DND-41 (cell line): Measurements from ENCODE around the gene KCNG3.

ENCODE experiments used
- ATAC-seq: fragments of 200-7000 bp; cut with Tn5 transposase; 3 replicates; pipeline ENCODE4 v1.9.1; 2021; ENCODE audit warnings: low read depth; ENCODE audit not compliant: insufficient read depth
- DNase-seq: peaks from one replicate; pipeline ENCODE4 v3.0.0-alpha.2; 2020
- H2AFZ ChIP-seq: 2 replicates; pipeline ENCODE4 v1.6.0; 2012; ENCODE audit warnings: low read depth, low read length
- H3K27ac ChIP-seq: 2 replicates; pipeline ENCODE4 v1.5.1; 2012; ENCODE audit warnings: low read length, inconsistent platforms
- H3K27me3 ChIP-seq: fragments of 200-600 bp; sonication (generic); 2 replicates; pipeline ENCODE4 v1.6.0; 2012; ENCODE audit warnings: low read length, mild to moderate bottlenecking, inconsistent platforms; ENCODE audit not compliant: insufficient read depth, poor library complexity
- H3K36me3 ChIP-seq: 2 replicates; pipeline ENCODE4 v1.5.1; 2012; ENCODE audit warnings: low read length, inconsistent platforms; ENCODE audit not compliant: insufficient read depth
- H3K4me1 ChIP-seq: 2 replicates; pipeline ENCODE4 v1.5.1; 2012; ENCODE audit warnings: mild to moderate bottlenecking, low read length; ENCODE audit not compliant: insufficient read depth
- H3K4me2 ChIP-seq: 2 replicates; pipeline ENCODE4 v1.6.0; 2012; ENCODE audit warnings: mild to moderate bottlenecking, moderate library complexity, low read length, inconsistent platforms; ENCODE audit not compliant: insufficient read depth
- H3K4me3 ChIP-seq, 2 experiments: fragments of 200-600 bp in 1 of 2; shearing (Covaris generic) in 1 of 2; 2 replicates each; pipeline ENCODE4 v1.5.1; 2012 to 2016; ENCODE audit warnings: inconsistent platforms in 2 of 2, low read length in 2 of 2, mild to moderate bottlenecking in 2 of 2, low read depth in 1 of 2, moderate library complexity in 1 of 2
- H3K79me2 ChIP-seq: 2 replicates; pipeline ENCODE4 v1.6.0; 2012; ENCODE audit warnings: low read length, inconsistent platforms; ENCODE audit not compliant: insufficient read depth
- H3K9ac ChIP-seq: 2 replicates; pipeline ENCODE4 v1.6.0; 2012; ENCODE audit warnings: low read depth, mild to moderate bottlenecking, inconsistent platforms, low read length, moderate library complexity
- H3K9me3 ChIP-seq: 2 replicates; pipeline ENCODE4 v1.5.1; 2012; ENCODE audit warnings: low read length, moderate library complexity, mild to moderate bottlenecking, inconsistent platforms; ENCODE audit not compliant: insufficient read depth, severe bottlenecking
- H4K20me1 ChIP-seq: 2 replicates; pipeline ENCODE4 v1.6.0; 2012; ENCODE audit warnings: low read length; ENCODE audit not compliant: insufficient read depth
- EZH2 ChIP-seq: IDR thresholded peaks from 3 replicates; pipeline ENCODE4 v1.6.1; 2012; ENCODE audit warnings: borderline replicate concordance, low read depth, mild to moderate bottlenecking, moderate library complexity, low read length, inconsistent platforms; ENCODE audit not compliant: severe bottlenecking
- TF ChIP-seq, protein P1 (sequence below): IDR thresholded peaks from 2 replicates; pipeline ENCODE4 v1.5.1; 2012; ENCODE audit warnings: borderline replicate concordance, low read length, moderate library complexity, mild to moderate bottlenecking; ENCODE audit not compliant: poor library complexity, severe bottlenecking; ENCODE audit errors: extremely low read depth

Gene KCNG3

DNA sequence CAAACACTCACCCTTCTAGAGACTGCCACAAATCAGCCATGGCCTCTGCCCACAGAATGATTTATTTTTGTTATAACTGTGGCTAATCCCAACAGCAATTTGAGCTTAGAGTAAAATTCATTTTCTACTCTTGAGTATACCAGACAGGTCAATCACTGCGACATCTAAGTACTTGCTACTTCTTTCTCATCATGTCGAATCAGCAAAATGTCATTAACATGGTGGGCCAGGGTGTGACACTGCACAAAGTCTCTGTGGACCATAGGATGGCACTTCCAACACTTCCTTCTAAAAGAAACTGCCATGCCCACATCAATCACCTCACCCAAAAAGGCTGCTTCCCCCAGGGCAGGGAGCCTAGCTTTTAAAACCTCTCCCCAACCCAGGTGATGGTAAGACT lies 64.4 kb downstream of the KCNG3 start:
- Histone ChIP-seq H3K4me1 (no peaks in the 10 kb centered on the region), H3K9ac (no peak overlapping the region), H3K9me3 (no peaks in the 10 kb centered on the region), H3K27ac (no peak overlapping the region), H3K36me3 (no peaks in the 10 kb centered on the region), H3K27me3 (no peaks in the 10 kb centered on the region), H3K79me2 (no peaks in the 10 kb centered on the region), H2AFZ (no peak overlapping the region), H3K4me3 (no peak overlapping the region), H4K20me1 (no peaks in the 10 kb centered on the region), H3K4me2 (no peak overlapping the region)
- 0 out of 3 replicates have a peak, but pooled peaks have one; percentile 37 for ATAC-seq
- TF ChIP-seq, protein P1, sequence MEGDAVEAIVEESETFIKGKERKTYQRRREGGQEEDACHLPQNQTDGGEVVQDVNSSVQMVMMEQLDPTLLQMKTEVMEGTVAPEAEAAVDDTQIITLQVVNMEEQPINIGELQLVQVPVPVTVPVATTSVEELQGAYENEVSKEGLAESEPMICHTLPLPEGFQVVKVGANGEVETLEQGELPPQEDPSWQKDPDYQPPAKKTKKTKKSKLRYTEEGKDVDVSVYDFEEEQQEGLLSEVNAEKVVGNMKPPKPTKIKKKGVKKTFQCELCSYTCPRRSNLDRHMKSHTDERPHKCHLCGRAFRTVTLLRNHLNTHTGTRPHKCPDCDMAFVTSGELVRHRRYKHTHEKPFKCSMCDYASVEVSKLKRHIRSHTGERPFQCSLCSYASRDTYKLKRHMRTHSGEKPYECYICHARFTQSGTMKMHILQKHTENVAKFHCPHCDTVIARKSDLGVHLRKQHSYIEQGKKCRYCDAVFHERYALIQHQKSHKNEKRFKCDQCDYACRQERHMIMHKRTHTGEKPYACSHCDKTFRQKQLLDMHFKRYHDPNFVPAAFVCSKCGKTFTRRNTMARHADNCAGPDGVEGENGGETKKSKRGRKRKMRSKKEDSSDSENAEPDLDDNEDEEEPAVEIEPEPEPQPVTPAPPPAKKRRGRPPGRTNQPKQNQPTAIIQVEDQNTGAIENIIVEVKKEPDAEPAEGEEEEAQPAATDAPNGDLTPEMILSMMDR = no peak
- TF ChIP-seq EZH2 = no peak
- DNase-seq = no peak

DNA sequence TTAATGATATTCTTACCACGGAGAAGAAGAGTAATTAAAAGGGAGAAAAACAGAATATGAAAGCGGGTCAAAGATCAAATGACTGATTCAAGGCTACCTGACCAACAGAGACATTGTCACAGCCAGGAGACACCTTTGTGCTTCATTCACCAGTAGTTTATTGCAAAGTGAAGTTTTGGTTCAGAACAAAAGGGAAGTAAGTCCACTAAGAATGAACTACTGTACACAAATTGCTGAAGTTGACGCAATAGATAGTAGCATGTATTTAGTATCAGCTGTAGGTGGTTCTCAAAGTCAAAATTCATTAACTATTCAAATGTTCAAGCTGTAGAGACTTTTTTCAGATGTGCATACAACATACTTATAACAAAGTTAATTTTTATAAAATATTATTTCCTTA lies 68.1 kb downstream of the KCNG3 start:
- H3K27me3 ChIP-seq = no peaks in the 10 kb centered on the region
- no peaks in the 10 kb centered on the region for H3K4me1 ChIP-seq
- H3K9ac ChIP-seq = no peak overlapping the region
- no peak for ATAC-seq
- no peaks in the 10 kb centered on the region for H3K79me2 ChIP-seq
- TF ChIP-seq EZH2 = no peak
- TF ChIP-seq, protein P1 = no peak
- no peaks in the 10 kb centered on the region for H3K9me3 ChIP-seq
- H4K20me1 ChIP-seq = no peaks in the 10 kb centered on the region
- no peak overlapping the region for H2AFZ ChIP-seq
- no peaks in the 10 kb centered on the region for H3K36me3 ChIP-seq
- no peak overlapping the region for H3K4me2 ChIP-seq
- DNase-seq = no peak
- no peak overlapping the region for H3K27ac ChIP-seq
- H3K4me3 ChIP-seq = no peak overlapping the region

DNA sequence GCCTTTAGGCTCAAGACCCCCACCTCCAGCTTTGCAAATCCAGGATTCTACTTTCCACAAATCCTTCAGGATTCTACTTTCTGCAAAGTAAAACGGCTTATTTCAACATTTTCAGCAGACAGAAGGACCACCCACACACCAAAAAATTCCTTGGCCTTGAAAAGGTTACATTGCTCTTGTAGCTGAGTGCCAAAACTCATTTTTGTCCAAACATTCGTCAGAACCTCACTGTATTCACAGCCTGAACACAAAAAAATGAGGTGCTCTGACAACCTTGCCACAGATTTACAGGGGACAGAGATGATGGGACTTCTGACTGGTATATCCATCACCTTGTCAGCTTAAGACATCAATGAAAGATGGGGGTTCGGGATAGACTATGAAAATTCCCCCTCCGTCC lies 69.7 kb downstream of the KCNG3 start:
- no peak for ATAC-seq
- no peak overlapping the region for H3K27ac ChIP-seq
- H3K4me2 ChIP-seq = no peak overlapping the region
- H4K20me1 ChIP-seq = no peaks in the 10 kb centered on the region
- H3K4me1 ChIP-seq = no peaks in the 10 kb centered on the region
- no peak for DNase-seq
- H2AFZ ChIP-seq = no peak overlapping the region
- H3K9ac ChIP-seq = no peak overlapping the region
- no peaks in the 10 kb centered on the region for H3K27me3 ChIP-seq
- no peaks in the 10 kb centered on the region for H3K9me3 ChIP-seq
- H3K36me3 ChIP-seq = no peaks in the 10 kb centered on the region
- no peaks in the 10 kb centered on the region for H3K79me2 ChIP-seq
- TF ChIP-seq, protein P1 = no peak
- TF ChIP-seq EZH2 = no peak
- no peak overlapping the region for H3K4me3 ChIP-seq

DNA sequence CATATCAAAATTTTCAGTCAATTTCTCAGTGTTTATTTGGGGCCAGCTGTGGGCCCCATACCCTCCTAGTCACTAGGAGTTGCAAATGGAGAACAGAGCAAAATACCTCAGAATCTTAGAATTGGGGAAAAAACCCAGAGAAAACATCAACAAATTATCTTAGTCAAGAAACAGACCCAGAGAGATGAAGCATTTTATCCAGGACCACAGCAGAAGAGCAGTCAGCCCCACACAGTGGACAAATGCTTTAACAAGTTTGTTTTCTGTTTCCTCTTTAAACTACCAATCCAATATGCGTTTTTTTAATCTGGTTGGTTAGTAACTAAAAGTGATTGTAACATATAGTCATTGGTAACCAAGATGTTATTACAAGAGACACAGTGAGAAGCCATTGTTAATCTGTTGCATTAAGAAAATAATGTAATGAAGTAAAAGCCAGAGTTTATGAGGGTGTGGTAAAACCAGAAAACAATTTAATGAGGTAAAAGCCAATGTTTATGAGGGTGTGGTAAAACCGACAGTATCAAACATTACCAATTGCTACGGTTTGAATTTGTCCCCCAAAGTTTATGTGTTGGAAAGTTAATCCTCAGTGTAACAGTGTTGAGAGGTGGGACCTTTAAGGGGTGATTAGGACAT lies 72.1 kb downstream of the KCNG3 start:
- Histone ChIP-seq H3K4me1 (no peaks in the 10 kb centered on the region), H3K27me3 (no peaks in the 10 kb centered on the region), H3K27ac (no peak overlapping the region), H3K4me2 (no peak overlapping the region), H3K9me3 (no peaks in the 10 kb centered on the region), H4K20me1 (no peaks in the 10 kb centered on the region), H3K9ac (no peak overlapping the region), H3K36me3 (no peaks in the 10 kb centered on the region), H3K79me2 (no peaks in the 10 kb centered on the region), H3K4me3 (no peak overlapping the region), H2AFZ (no peak overlapping the region)
- DNase-seq (no peak), ATAC-seq (no peak)
- TF ChIP-seq EZH2 = no peak
